Neural cell (in vitro differentiated cells): ENCODE results near the gene GPC5. TPM values are rescaled to one million over a fixed set of nuclear protein-coding genes. Genes with fewer than 3 reads are reported as not detected.
A peak's percentile ranks its signal among the peaks of the same experiment; 100 is the strongest.

Experiments used
- H2AFZ ChIP-seq: fragments of 200-600, 300-800 bp; sonication (generic), shearing (Covaris generic); 2 replicates; pipeline ENCODE4 v1.6.0; 2014; ENCODE audit warnings: low read depth, mild to moderate bottlenecking, antibody characterized with exemption, low read length, moderate library complexity
- H3F3A ChIP-seq: fragments of 200-600 bp; shearing (Covaris generic); 2 replicates; pipeline ENCODE4 v1.6.1; 2016; ENCODE audit warnings: mild to moderate bottlenecking, moderate library complexity, mixed read lengths, antibody characterized with exemption, low read length; ENCODE audit not compliant: insufficient read depth, poor library complexity, severe bottlenecking
- H3K27ac ChIP-seq: fragments of 200-600, 300-800 bp; sonication (generic), shearing (Covaris generic); 2 replicates; pipeline ENCODE4 v1.5.1; 2014; ENCODE audit warnings: mild to moderate bottlenecking, low read length, moderate library complexity
- H3K27me3 ChIP-seq: fragments of 300-800, 200-600 bp; sonication (generic), shearing (Covaris generic); 2 replicates; pipeline ENCODE4 v1.6.0; 2014; ENCODE audit warnings: mild to moderate bottlenecking, low read depth, low read length, moderate library complexity; ENCODE audit not compliant: insufficient read depth
- H3K36me3 ChIP-seq: fragments of 300-800, 200-600 bp; sonication (generic), shearing (Covaris generic); 2 replicates; pipeline ENCODE4 v1.5.1; 2014; ENCODE audit warnings: mild to moderate bottlenecking, antibody characterized with exemption, low read length, moderate library complexity; ENCODE audit not compliant: insufficient read depth
- H3K4me2 ChIP-seq: fragments of 300-800, 200-600 bp; sonication (generic), shearing (Covaris generic); 2 replicates; pipeline ENCODE4 v1.6.0; 2014; ENCODE audit warnings: mild to moderate bottlenecking, low read length
- H3K4me3 ChIP-seq: fragments of 300-800, 200-600 bp; sonication (generic), shearing (Covaris generic); 2 replicates; pipeline ENCODE4 v1.5.1; 2014; ENCODE audit warnings: mild to moderate bottlenecking, low read length, moderate library complexity
- H3K79me2 ChIP-seq: fragments of 200-600 bp; shearing (Covaris generic); replicated peaks from 2 replicates; pipeline ENCODE4 v1.6.0; 2014; ENCODE audit warnings: mild to moderate bottlenecking, low read length, moderate library complexity; ENCODE audit not compliant: insufficient read depth
- H3K9ac ChIP-seq: fragments of 300-800, 200-600 bp; sonication (generic), shearing (Covaris generic); 2 replicates; pipeline ENCODE4 v1.6.1; 2016; ENCODE audit warnings: mild to moderate bottlenecking, low read length, mixed read lengths
- H3K9me2 ChIP-seq: fragments of 200-600 bp; shearing (Covaris generic); 2 replicates; pipeline ENCODE4 v1.6.1; 2016; ENCODE audit warnings: mild to moderate bottlenecking, low read length, mixed read lengths; ENCODE audit not compliant: insufficient read depth
- H3K9me3 ChIP-seq: fragments of 200-600, 300-800 bp; sonication (generic), shearing (Covaris generic); 2 replicates; pipeline ENCODE4 v1.6.1; 2016; ENCODE audit warnings: mild to moderate bottlenecking, mixed run types, low read length, moderate library complexity, mixed read lengths
- H4K20me1 ChIP-seq: fragments of 200-600 bp; shearing (Covaris generic); 2 replicates; pipeline ENCODE4 v1.6.1; 2016; ENCODE audit warnings: mild to moderate bottlenecking, mixed run types; ENCODE audit not compliant: insufficient read depth
- CTCF ChIP-seq: fragments of 450-650 bp; IDR thresholded peaks from 2 replicates; pipeline ENCODE4 v1.5.1; 2014; ENCODE audit warnings: antibody characterized with exemption, mild to moderate bottlenecking, moderate library complexity; ENCODE audit not compliant: poor library complexity, severe bottlenecking
- EP300 ChIP-seq: fragments of 450-650 bp; conservative IDR thresholded peaks from 2 replicates; pipeline ENCODE4 v1.6.1; 2014; ENCODE audit warnings: antibody characterized with exemption, mild to moderate bottlenecking, moderate library complexity; ENCODE audit not compliant: poor library complexity, severe bottlenecking
- EZH2 ChIP-seq: fragments of 200-600, 300-800 bp; shearing (Covaris generic), sonication (generic); IDR thresholded peaks from 2 replicates; pipeline ENCODE4 v1.6.1; 2014; ENCODE audit warnings: antibody characterized with exemption, low read length, borderline replicate concordance, mild to moderate bottlenecking; ENCODE audit not compliant: insufficient read depth, poor library complexity, severe bottlenecking
- MXI1 ChIP-seq: fragments of 450-650 bp; conservative IDR thresholded peaks from 2 replicates; pipeline ENCODE4 v1.6.1; 2014; ENCODE audit warnings: antibody characterized with exemption, mild to moderate bottlenecking; ENCODE audit not compliant: poor library complexity, severe bottlenecking
- POLR2AphosphoS5 ChIP-seq: IDR thresholded peaks from 2 replicates; pipeline ENCODE4 v1.6.1; 2012
- RAD21 ChIP-seq: fragments of 450-650 bp; conservative IDR thresholded peaks from 2 replicates; pipeline ENCODE4 v1.6.1; 2014; ENCODE audit warnings: antibody characterized with exemption, mild to moderate bottlenecking, moderate library complexity
- REST ChIP-seq: IDR thresholded peaks from 2 replicates; pipeline ENCODE4 v1.6.1; 2012; ENCODE audit warnings: borderline replicate concordance
- SMC3 ChIP-seq: fragments of 450-650 bp; conservative IDR thresholded peaks from 2 replicates; pipeline ENCODE4 v1.6.1; 2014; ENCODE audit warnings: antibody characterized with exemption, mild to moderate bottlenecking, moderate library complexity; ENCODE audit not compliant: poor library complexity
- TAF1 ChIP-seq: IDR thresholded peaks from 2 replicates; pipeline ENCODE4 v1.6.1; 2012; ENCODE audit warnings: low read depth
- polyA plus RNA-seq: library from polyadenylated mRNA; depleted of rRNA; stranded (reverse); fragments of >200 nt; gene quantifications from 2 replicates; pipeline ENCODE4 v1.2.3, GENCODE V29; 2014

Gene GPC5
- polyA plus RNA-seq, 1 donor from 2014 or later = 5.0 TPM

GRCh38 chr13:92461831-92462230, 1063.4 kb downstream of the GPC5 start:
- Histone ChIP-seq H4K20me1 (no peaks in the 10 kb centered on the region), H3K4me3 (no peak overlapping the region), H3K79me2 (no peaks in the 10 kb centered on the region), H3K9me2 (no peaks in the 10 kb centered on the region), H3K9ac (no peak overlapping the region), H3K27me3 (no peaks in the 10 kb centered on the region), H3F3A (no peaks in the 10 kb centered on the region), H3K9me3 (no peaks in the 10 kb centered on the region), H3K27ac (no peak overlapping the region), H3K36me3 (no peaks in the 10 kb centered on the region), H3K4me2 (no peak overlapping the region), H2AFZ (no peak overlapping the region)
- TF ChIP-seq EP300 (no peak), CTCF (no peak), MXI1 (no peak), RAD21 (no peak), TAF1 (no peak), REST (no peak), EZH2 (no peak), POLR2AphosphoS5 (no peak), SMC3 (no peak)

GRCh38 chr13:92463134-92463533, 1064.7 kb downstream of the GPC5 start:
- no peaks in the 10 kb centered on the region for H3K79me2 ChIP-seq
- no peak overlapping the region for H3K27ac ChIP-seq
- no peaks in the 10 kb centered on the region for H3K36me3 ChIP-seq
- TF ChIP-seq EZH2 (no peak), POLR2AphosphoS5 (peak; percentile 42)
- H4K20me1 ChIP-seq = no peaks in the 10 kb centered on the region
- no peak overlapping the region for H3K9ac ChIP-seq
- H3F3A ChIP-seq = no peaks in the 10 kb centered on the region
- H3K27me3 ChIP-seq = no peaks in the 10 kb centered on the region
- H3K9me2 ChIP-seq = no peaks in the 10 kb centered on the region
- H2AFZ ChIP-seq = no peak overlapping the region
- H3K9me3 ChIP-seq = no peaks in the 10 kb centered on the region
- no peak overlapping the region for H3K4me3 ChIP-seq
- no peak overlapping the region for H3K4me2 ChIP-seq
